Activated T-helper 9 cell treated with anti-CD3 and anti-CD28 coated beads, Interleukin-2, amount 50 U/mL, for 16 hours (primary cell): ENCODE data around the gene DGCR6.
"Not testable (repeated sequence)": the region's sequence is repeated elsewhere in the genome, so short reads cannot be mapped to it uniquely, and the experiment has no call there.

Source experiments
- DNase-seq: peaks from one replicate; pipeline ENCODE4 v3.0.0-alpha.2; 2020; ENCODE audit warnings: low read depth

DGCR6 gene

DNA sequence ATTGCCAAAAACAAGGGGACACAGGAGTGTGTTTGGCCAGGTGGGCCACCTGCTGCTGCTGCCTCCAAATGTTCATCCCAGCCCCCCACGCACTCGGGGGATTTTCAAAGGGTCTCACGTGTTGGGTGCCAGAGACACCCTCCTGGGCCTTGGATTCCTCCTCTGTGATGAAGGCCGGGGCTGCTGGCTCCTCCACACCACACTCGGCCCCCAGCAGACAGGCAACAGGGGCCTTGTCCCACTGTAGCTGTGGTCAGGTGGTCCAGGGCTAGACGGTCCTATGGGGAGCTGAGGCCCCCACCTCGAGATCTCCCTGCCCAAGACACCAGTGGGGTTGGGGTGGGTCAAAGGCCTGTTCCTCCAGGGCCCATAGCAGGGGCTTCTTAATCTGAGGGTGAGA, 55.1 kb downstream of the DGCR6 start:
- DNase-seq, result not testable (repeated sequence)
